ENCODE measurements around the gene LSM14A.
A peak's percentile ranks its signal among the peaks of the same experiment; 100 is the strongest.
"Not testable (repeated sequence)": the region's sequence is repeated elsewhere in the genome, so short reads cannot be mapped to it uniquely, and the experiment has no call there.

Gene LSM14A

GRCh38 chr19:34158966-34159365 lies 13.3 kb upstream of the LSM14A start:
- not testable (repeated sequence) for DNase-seq (ENCODE audit: low spot score)

- not testable (repeated sequence) for DNase-seq (ENCODE audit: low spot score)
Measured at GRCh38 chr19:34159541-34159940, 12.8 kb upstream of the LSM14A start.

GRCh38 chr19:34161902-34162301 lies 10.4 kb upstream of the LSM14A start:
- DNase-seq (ENCODE audit: low spot score): not testable (repeated sequence)

GRCh38 chr19:34165295-34165738 lies 7.0 kb upstream of the LSM14A start:
- no peak for DNase-seq (ENCODE audit: low spot score)

GRCh38 chr19:34169475-34170199 lies 2.7 kb upstream of the LSM14A start:
- not testable (repeated sequence) for DNase-seq (ENCODE audit: low spot score)

- peak; percentile 89 for DNase-seq (ENCODE audit: low spot score)
Measured at GRCh38 chr19:34171539-34171876, 796 bp upstream of the LSM14A start.

- no peak for DNase-seq (ENCODE audit: low spot score)
Measured at GRCh38 chr19:34172661-34173192, 423 bp downstream of the LSM14A start.

- peak; percentile 61 for DNase-seq (ENCODE audit: low spot score)
Measured at GRCh38 chr19:34173193-34173956, 1.1 kb downstream of the LSM14A start.

GRCh38 chr19:34175173-34175572 lies 2.9 kb downstream of the LSM14A start:
- not testable (repeated sequence) for DNase-seq (ENCODE audit: low spot score)

GRCh38 chr19:34176581-34176980 lies 4.3 kb downstream of the LSM14A start:
- no peak for DNase-seq (ENCODE audit: low spot score)

- no peak for DNase-seq (ENCODE audit: low spot score)
Measured at GRCh38 chr19:34178274-34178610, 5.9 kb downstream of the LSM14A start.

- DNase-seq (ENCODE audit: low spot score): no peak
Measured at GRCh38 chr19:34179066-34179465, 6.8 kb downstream of the LSM14A start.

- DNase-seq (ENCODE audit: low spot score): no peak
Measured at GRCh38 chr19:34180273-34180672, 8.0 kb downstream of the LSM14A start.

GRCh38 chr19:34180709-34181108 lies 8.4 kb downstream of the LSM14A start:
- no peak for DNase-seq (ENCODE audit: low spot score)

- DNase-seq (ENCODE audit: low spot score): no peak
Measured at GRCh38 chr19:34181111-34181864, 9.0 kb downstream of the LSM14A start.

GRCh38 chr19:34182125-34182524 lies 9.8 kb downstream of the LSM14A start:
- DNase-seq (ENCODE audit: low spot score): no peak

- no peak for DNase-seq (ENCODE audit: low spot score)
Measured at GRCh38 chr19:34184880-34185491, 12.7 kb downstream of the LSM14A start.

- no peak for DNase-seq (ENCODE audit: low spot score)
Measured at GRCh38 chr19:34186205-34186604, 13.9 kb downstream of the LSM14A start.

GRCh38 chr19:34187011-34187410 lies 14.7 kb downstream of the LSM14A start:
- DNase-seq (ENCODE audit: low spot score): no peak

GRCh38 chr19:34188408-34188807 lies 16.1 kb downstream of the LSM14A start:
- no peak for DNase-seq (ENCODE audit: low spot score)

GRCh38 chr19:34189199-34189916 lies 17.1 kb downstream of the LSM14A start:
- no peak for DNase-seq (ENCODE audit: low spot score)
